ENCODE measurements around the gene CPTP.

The CPTP gene

GRCh38 chr1:1306070-1306660 is 18.4 kb upstream of the CPTP start:
- no peaks in the 10 kb centered on the region for H3K9me3 ChIP-seq (replicated peaks in 1 of 2; ENCODE audit: control insufficient read depth in 2 of 2, insufficient read depth in 1 of 2, low read depth in 1 of 2, low read length in 2 of 2)
- H3K14ac ChIP-seq (ENCODE audit: low read length), result peak overlapping the region; percentile 58
- H3K27ac ChIP-seq (replicated peaks; ENCODE audit: low read length), result no peak overlapping the region
- H2BK15ac ChIP-seq (ENCODE audit: low read length), result peak overlapping the region; percentile 94
- WGBS, 2 donors (ENCODE audit: extremely low coverage in 2 of 2, insufficient read length in 2 of 2, insufficient replicate concordance in 1 of 2), result no CpG with 5 or more reads among the region's 11 CpGs
- peaks cover 36 to 38% of the 10 kb centered on the region in 2 donors for H3K4me1 ChIP-seq (ENCODE audit: control insufficient read depth in 2 of 2, insufficient read depth in 1 of 2, low read depth in 1 of 2, low read length in 2 of 2)
- peak overlapping the region in 1 of 2 donors; percentile 75 for H3K4me3 ChIP-seq (ENCODE audit: low read length in 2 of 2)
- H2BK12ac ChIP-seq (ENCODE audit: low read length), result no peak overlapping the region
- peak overlapping the region; percentile 11 for H2BK5ac ChIP-seq (ENCODE audit: low read length)
- H2BK120ac ChIP-seq (ENCODE audit: low read depth, low read length), result no peak overlapping the region
- no peak overlapping the region for H4K91ac ChIP-seq (ENCODE audit: low read depth, low read length, poor library complexity)
- H3K9ac ChIP-seq (ENCODE audit: low read depth, low read length, poor library complexity), result peak overlapping the region; percentile 94
- H3K79me1 ChIP-seq (ENCODE audit: low read depth, low read length), result peaks cover 20% of the 10 kb centered on the region
- H4K8ac ChIP-seq (ENCODE audit: low read depth, low read length), result no peak overlapping the region
- no peak overlapping the region for H3K4ac ChIP-seq (ENCODE audit: low read length)
- DNase-seq (ENCODE audit: low spot score), result no peak
- H2AK5ac ChIP-seq (ENCODE audit: low read depth, low read length), result peak overlapping the region; percentile 100
- peak overlapping the region; percentile 66 for H3K23ac ChIP-seq (ENCODE audit: low read depth, low read length, poor library complexity)
- H3K36me3 ChIP-seq (replicated peaks in 1 of 2; ENCODE audit: control insufficient read depth in 2 of 2, insufficient read depth in 2 of 2, low read length in 2 of 2), result peaks cover 11 to 19% of the 10 kb centered on the region in 2 donors
- peak overlapping the region; percentile 91 for H3K4me2 ChIP-seq (ENCODE audit: insufficient read depth, low read length, poor library complexity, severe bottlenecking)
- H3K18ac ChIP-seq (ENCODE audit: low read length), result peak overlapping the region; percentile 65
- H2AFZ ChIP-seq (ENCODE audit: low read length), result no peak overlapping the region
- peaks cover 0 to 2% (median 0%) of the 10 kb centered on the region in 3 experiments for H3K27me3 ChIP-seq (ENCODE audit: control insufficient read depth in 3 of 3, insufficient read depth in 3 of 3, low read depth in 1 of 3, low read length in 3 of 3)

DNA sequence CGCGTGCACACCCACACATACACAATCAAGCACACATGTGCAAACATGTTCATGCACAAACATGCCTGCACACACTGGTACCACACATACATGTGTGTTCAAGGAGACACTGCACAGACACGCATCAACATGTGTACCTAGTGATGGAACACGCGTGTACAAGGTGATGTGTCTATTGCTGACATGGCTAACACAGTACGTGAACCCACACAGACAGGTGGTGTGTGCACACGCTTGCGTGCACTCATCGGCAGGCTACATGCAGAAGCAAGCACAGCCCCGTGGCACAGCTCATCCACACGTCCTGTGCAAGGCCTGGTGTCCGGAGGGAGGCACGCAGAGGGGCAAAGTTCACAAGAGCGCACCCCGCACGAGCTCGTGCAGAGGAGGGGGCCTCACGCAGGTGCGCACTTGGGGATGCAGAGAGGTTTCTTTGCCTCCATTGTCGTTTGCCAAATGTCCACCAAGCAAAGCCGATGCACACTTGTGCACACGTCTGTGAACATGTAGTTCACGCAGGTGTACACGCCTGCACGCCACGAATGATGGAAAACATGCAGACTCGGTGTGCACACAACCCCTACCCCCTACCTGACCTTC is 17.8 kb upstream of the CPTP start:
- no peak overlapping the region for H4K91ac ChIP-seq (ENCODE audit: low read depth, low read length, poor library complexity)
- peak overlapping the region; percentile 17 for H4K8ac ChIP-seq (ENCODE audit: low read depth, low read length)
- H2BK5ac ChIP-seq (ENCODE audit: low read length), result no peak overlapping the region
- H3K4ac ChIP-seq (ENCODE audit: low read length), result no peak overlapping the region
- no peak overlapping the region for H2BK15ac ChIP-seq (ENCODE audit: low read length)
- H3K4me2 ChIP-seq (ENCODE audit: insufficient read depth, low read length, poor library complexity, severe bottlenecking), result peak overlapping the region; percentile 91
- peaks cover 19% of the 10 kb centered on the region for H3K79me1 ChIP-seq (ENCODE audit: low read depth, low read length)
- peaks cover 36 to 38% of the 10 kb centered on the region in 2 donors for H3K4me1 ChIP-seq (ENCODE audit: control insufficient read depth in 2 of 2, insufficient read depth in 1 of 2, low read depth in 1 of 2, low read length in 2 of 2)
- peak overlapping the region; percentile 82 for H3K14ac ChIP-seq (ENCODE audit: low read length)
- no CpG with 5 or more reads among the region's 27 CpGs for WGBS, 2 donors (ENCODE audit: extremely low coverage in 2 of 2, insufficient read length in 2 of 2, insufficient replicate concordance in 1 of 2)
- H3K9me3 ChIP-seq (replicated peaks in 1 of 2; ENCODE audit: control insufficient read depth in 2 of 2, insufficient read depth in 1 of 2, low read depth in 1 of 2, low read length in 2 of 2), result no peaks in the 10 kb centered on the region
- H3K36me3 ChIP-seq (replicated peaks in 1 of 2; ENCODE audit: control insufficient read depth in 2 of 2, insufficient read depth in 2 of 2, low read length in 2 of 2), result peaks cover 17 to 25% of the 10 kb centered on the region in 2 donors
- H3K4me3 ChIP-seq (ENCODE audit: low read length in 2 of 2), result peak overlapping the region; percentile 75 to 93
- no peak overlapping the region for H3K27ac ChIP-seq (replicated peaks; ENCODE audit: low read length)
- peak overlapping the region; percentile 66 for H3K23ac ChIP-seq (ENCODE audit: low read depth, low read length, poor library complexity)
- peak overlapping the region; percentile 2 for H2BK12ac ChIP-seq (ENCODE audit: low read length)
- no peak for DNase-seq (ENCODE audit: low spot score)
- peak overlapping the region; percentile 91 for H3K18ac ChIP-seq (ENCODE audit: low read length)
- H2BK120ac ChIP-seq (ENCODE audit: low read depth, low read length), result no peak overlapping the region
- H3K27me3 ChIP-seq (ENCODE audit: control insufficient read depth in 3 of 3, insufficient read depth in 3 of 3, low read depth in 1 of 3, low read length in 3 of 3), result peaks cover 0 to 2% (median 0%) of the 10 kb centered on the region in 3 experiments
- H2AFZ ChIP-seq (ENCODE audit: low read length), result peak overlapping the region; percentile 75
- peak overlapping the region; percentile 94 for H3K9ac ChIP-seq (ENCODE audit: low read depth, low read length, poor library complexity)
- H2AK5ac ChIP-seq (ENCODE audit: low read depth, low read length), result peak overlapping the region; percentile 100

DNA sequence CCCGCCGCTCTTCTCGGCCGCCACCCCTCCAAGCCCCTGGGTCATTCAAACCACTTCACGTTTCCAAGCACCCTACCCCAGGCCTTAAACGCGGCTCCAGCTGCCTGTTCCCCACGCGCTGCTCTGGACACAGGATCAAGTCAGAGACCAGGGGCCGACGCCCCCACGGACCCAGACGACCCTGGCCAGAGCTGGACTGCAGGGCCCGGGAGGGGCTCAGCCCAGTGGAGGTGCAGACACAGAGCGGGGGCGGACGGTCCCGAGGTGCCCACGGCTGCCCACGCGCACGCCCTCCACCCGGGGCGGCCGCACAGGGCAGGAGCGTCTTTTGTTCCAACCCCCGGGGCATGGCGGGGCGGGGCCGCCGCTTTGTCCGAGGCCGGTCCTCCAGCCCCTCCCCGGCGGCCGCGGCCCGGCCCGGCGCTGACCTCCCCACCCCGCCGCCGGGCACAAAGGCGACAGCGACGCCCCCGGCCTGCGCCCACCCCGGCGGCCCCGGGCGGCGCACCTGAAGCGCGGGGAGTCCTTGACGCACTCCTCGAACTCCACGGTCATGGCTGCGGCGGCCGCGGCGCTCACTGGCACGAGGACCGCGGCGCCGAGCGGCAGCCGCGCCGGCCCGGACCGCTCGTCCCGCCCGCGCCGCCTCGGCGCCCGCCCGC is 17.2 kb upstream of the CPTP start:
- Histone ChIP-seq H3K79me1 (ENCODE audit: low read depth, low read length) (peaks cover 18% of the 10 kb centered on the region), H3K4ac (ENCODE audit: low read length) (peak overlapping the region; percentile 76), H3K4me3 (ENCODE audit: low read length in 2 of 2) (peak overlapping the region; percentile 75 to 93), H3K9ac (ENCODE audit: low read depth, low read length, poor library complexity) (peak overlapping the region; percentile 94), H2AK5ac (ENCODE audit: low read depth, low read length) (peak overlapping the region; percentile 90), H2BK15ac (ENCODE audit: low read length) (peak overlapping the region; percentile 37), H3K14ac (ENCODE audit: low read length) (peak overlapping the region; percentile 82), H3K4me2 (ENCODE audit: insufficient read depth, low read length, poor library complexity, severe bottlenecking) (peak overlapping the region; percentile 91), H3K36me3 (replicated peaks in 1 of 2; ENCODE audit: control insufficient read depth in 2 of 2, insufficient read depth in 2 of 2, low read length in 2 of 2) (peaks cover 21 to 32% of the 10 kb centered on the region in 2 donors), H3K18ac (ENCODE audit: low read length) (peak overlapping the region; percentile 91), H3K9me3 (replicated peaks in 1 of 2; ENCODE audit: control insufficient read depth in 2 of 2, insufficient read depth in 1 of 2, low read depth in 1 of 2, low read length in 2 of 2) (no peaks in the 10 kb centered on the region), H3K27me3 (ENCODE audit: control insufficient read depth in 3 of 3, insufficient read depth in 3 of 3, low read depth in 1 of 3, low read length in 3 of 3) (peaks cover 0 to 2% (median 0%) of the 10 kb centered on the region in 3 experiments), H2BK12ac (ENCODE audit: low read length) (no peak overlapping the region), H3K27ac (replicated peaks; ENCODE audit: low read length) (peak overlapping the region; percentile 46), H4K91ac (ENCODE audit: low read depth, low read length, poor library complexity) (no peak overlapping the region), H2AFZ (ENCODE audit: low read length) (peak overlapping the region; percentile 75), H3K23ac (ENCODE audit: low read depth, low read length, poor library complexity) (peak overlapping the region; percentile 66), H2BK5ac (ENCODE audit: low read length) (peak overlapping the region; percentile 82), H2BK120ac (ENCODE audit: low read depth, low read length) (no peak overlapping the region), H3K4me1 (ENCODE audit: control insufficient read depth in 2 of 2, insufficient read depth in 1 of 2, low read depth in 1 of 2, low read length in 2 of 2) (peaks cover 36 to 38% of the 10 kb centered on the region in 2 donors), H4K8ac (ENCODE audit: low read depth, low read length) (no peak overlapping the region)
- DNase-seq (ENCODE audit: low spot score), result no peak
- no CpG with 5 or more reads among the region's 83 CpGs for WGBS, 2 donors (ENCODE audit: extremely low coverage in 2 of 2, insufficient read length in 2 of 2, insufficient replicate concordance in 1 of 2)
